ENCODE measurements around the gene B2M. TPM values are rescaled to one million over a fixed set of nuclear protein-coding genes. Genes with fewer than 3 reads are reported as not detected.

B2M gene
- total RNA-seq, 1 experiment from 2014 or later = 605 TPM

GRCh38 chr15:44712346-44713005 lies 1.2 kb downstream of the B2M start:
- Mint-ChIP-seq H3K4me3 (ENCODE audit: unreplicated experiment) (peak overlapping the region; percentile 92), H3K9me3 (ENCODE audit: unreplicated experiment) (no peaks in the 10 kb centered on the region), H3K4me1 (ENCODE audit: insufficient read depth, unreplicated experiment) (peaks cover 23% of the 10 kb centered on the region), H3K27me3 (ENCODE audit: insufficient read depth, unreplicated experiment) (no peaks in the 10 kb centered on the region), H3K27ac (ENCODE audit: low read depth, unreplicated experiment) (peak overlapping the region; percentile 96), H3K36me3 (ENCODE audit: insufficient read depth, unreplicated experiment) (peaks cover 48% of the 10 kb centered on the region)
- intact Hi-C loops (cut with micrococcal nuclease) = loop anchor here (1.0 kb wide), 2 partner anchors 17 to 26 kb away; no protein-coding TSS in a partner anchor
- BruUV-seq (replicated peaks) = no TSS peak
- CTCF ChIA-PET = interaction anchor here (0.6 to 2.9 kb wide), 7 partner anchors 9 to 63 kb away, joined by 3 to 25 read pairs (median 4); partner anchors contain the start of genes SPG11 and TRIM69
- POLR2A ChIA-PET = interaction anchor here (0.8 to 7.2 kb wide), 14 partner anchors 9 to 888 kb away, joined by 3 to 340 read pairs (median 4); partner anchors contain the start of genes EIF3J, MFAP1, SPG11 and TRIM69
- no peak for TF ChIP-seq CTCF (IDR thresholded peaks at IDR 0.05; ENCODE audit: unreplicated experiment)
- peak; percentile 84 for DNase-seq (ENCODE audit: unreplicated experiment)

GRCh38 chr15:44713006-44713966 lies 2.0 kb downstream of the B2M start:
- DNase-seq (ENCODE audit: unreplicated experiment) = peak; percentile 56
- no peaks in the 10 kb centered on the region for H3K27me3 Mint-ChIP-seq (ENCODE audit: insufficient read depth, unreplicated experiment)
- ChIA-PET CTCF (interaction anchor here (0.5 to 2.9 kb wide), 18 partner anchors 9 to 521 kb away, joined by 3 to 26 read pairs (median 4); partner anchors contain the start of genes SPG11 and TRIM69), POLR2A (interaction anchor here (0.7 to 7.2 kb wide), 13 partner anchors 9 to 1511 kb away, joined by 3 to 340 read pairs (median 4); partner anchors contain the start of genes MFAP1, SPG11 and TRIM69)
- H3K4me3 Mint-ChIP-seq (ENCODE audit: unreplicated experiment) = peak overlapping the region; percentile 92
- H3K9me3 Mint-ChIP-seq (ENCODE audit: unreplicated experiment) = no peaks in the 10 kb centered on the region
- BruUV-seq (replicated peaks) = no TSS peak
- H3K27ac Mint-ChIP-seq (ENCODE audit: low read depth, unreplicated experiment) = peak overlapping the region; percentile 96
- H3K4me1 Mint-ChIP-seq (ENCODE audit: insufficient read depth, unreplicated experiment) = peaks cover 23% of the 10 kb centered on the region
- H3K36me3 Mint-ChIP-seq (ENCODE audit: insufficient read depth, unreplicated experiment) = peaks cover 56% of the 10 kb centered on the region
- intact Hi-C loops (cut with micrococcal nuclease) = loop anchor here (1.0 kb wide), 2 partner anchors 16 to 25 kb away; no protein-coding TSS in a partner anchor
- peak; percentile 41 for TF ChIP-seq CTCF (IDR thresholded peaks at IDR 0.05; ENCODE audit: unreplicated experiment)

GRCh38 chr15:44715142-44715796 lies 4.0 kb downstream of the B2M start:
- POLR2A ChIA-PET = interaction anchor here (5.8 to 7.2 kb wide), 2 partner anchors 13 to 51 kb away, joined by 148 to 340 read pairs; partner anchors contain the start of gene SPG11
- H3K4me1 Mint-ChIP-seq (ENCODE audit: insufficient read depth, unreplicated experiment) = peaks cover 23% of the 10 kb centered on the region
- no peak for TF ChIP-seq CTCF (IDR thresholded peaks at IDR 0.05; ENCODE audit: unreplicated experiment)
- DNase-seq (ENCODE audit: unreplicated experiment) = no peak
- no peaks in the 10 kb centered on the region for H3K27me3 Mint-ChIP-seq (ENCODE audit: insufficient read depth, unreplicated experiment)
- BruUV-seq (replicated peaks) = no TSS peak
- CTCF ChIA-PET = interaction anchor here (0.6 to 2.9 kb wide), 5 partner anchors 14 to 52 kb away, joined by 4 to 26 read pairs (median 6); partner anchors contain the start of genes SPG11 and TRIM69
- peaks cover 70% of the 10 kb centered on the region for H3K36me3 Mint-ChIP-seq (ENCODE audit: insufficient read depth, unreplicated experiment)
- peak overlapping the region; percentile 55 for H3K27ac Mint-ChIP-seq (ENCODE audit: low read depth, unreplicated experiment)
- intact Hi-C loops (cut with micrococcal nuclease) = no loop called here
- no peaks in the 10 kb centered on the region for H3K9me3 Mint-ChIP-seq (ENCODE audit: unreplicated experiment)
- H3K4me3 Mint-ChIP-seq (ENCODE audit: unreplicated experiment) = no peak overlapping the region

Data from MCF 10A (cell line).